IPS-11a (cell line): ENCODE measurements around the gene SYNPR.

Experiments used
- H3K4me3 ChIP-seq: one replicate; pipeline ENCODE4 v1.5.1; 2013; ENCODE audit warnings: low read depth, low read length, control low read depth

SYNPR gene

DNA sequence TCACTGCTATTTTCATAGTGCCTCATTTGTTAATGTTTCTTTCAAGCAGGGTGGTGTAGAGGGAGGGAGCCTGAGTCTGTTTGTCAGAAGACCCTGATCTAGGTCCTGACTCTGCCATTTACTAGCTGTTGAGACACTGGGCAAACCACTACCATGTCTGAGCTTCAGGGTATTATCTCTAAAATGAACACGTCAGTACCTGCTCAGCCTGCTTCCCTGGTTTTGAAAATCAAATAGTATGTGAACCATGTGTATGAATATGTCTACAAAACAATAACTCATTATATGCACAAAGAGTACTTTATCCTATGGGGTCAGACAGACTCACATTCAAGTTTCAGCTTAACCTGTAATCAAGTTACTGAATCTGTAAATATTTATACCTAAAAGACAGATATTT lies 25.1 kb downstream of the SYNPR start:
- no peak overlapping the region for H3K4me3 ChIP-seq

DNA sequence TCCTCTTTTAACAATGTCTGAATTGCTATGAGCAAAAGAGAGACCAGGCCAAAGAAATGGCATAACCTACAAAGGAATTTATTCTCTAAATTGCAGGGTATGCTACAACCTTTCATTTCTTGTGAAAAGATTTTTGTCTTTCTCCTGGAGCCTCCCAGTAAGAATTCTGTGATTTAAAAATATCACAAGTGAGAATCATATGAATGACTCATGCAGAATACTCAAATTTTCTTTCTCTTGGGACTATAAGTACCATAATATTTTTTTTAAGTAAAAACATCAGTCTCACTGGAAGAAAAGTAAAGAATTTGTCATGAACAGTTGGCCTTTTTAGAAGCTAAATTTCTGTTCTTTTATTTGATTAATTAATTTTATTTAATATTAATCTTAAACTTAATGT lies 26.3 kb downstream of the SYNPR start:
- no peak overlapping the region for H3K4me3 ChIP-seq

GRCh38 chr3:63308072-63308471 lies 30.0 kb downstream of the SYNPR start:
- H3K4me3 ChIP-seq = no peak overlapping the region

DNA sequence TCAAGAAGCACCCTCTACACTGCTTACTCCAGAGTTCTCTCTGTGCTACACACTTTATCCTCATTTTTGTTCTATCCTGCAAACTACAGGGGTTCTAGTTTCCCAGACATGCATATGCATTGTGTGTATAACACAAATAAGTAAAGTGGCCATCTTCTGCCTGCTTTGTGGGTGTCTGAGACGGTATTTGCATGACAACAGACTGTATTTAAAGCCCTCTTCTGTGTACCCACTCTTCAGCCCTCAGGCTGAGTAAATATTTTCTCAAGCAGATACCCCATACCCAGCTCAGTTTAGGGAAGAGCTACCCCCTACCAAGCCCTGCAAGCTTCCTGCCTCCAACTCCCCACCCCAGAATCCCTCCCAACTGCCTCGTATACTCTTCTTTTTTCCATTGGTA lies 31.7 kb downstream of the SYNPR start:
- no peak overlapping the region for H3K4me3 ChIP-seq

DNA sequence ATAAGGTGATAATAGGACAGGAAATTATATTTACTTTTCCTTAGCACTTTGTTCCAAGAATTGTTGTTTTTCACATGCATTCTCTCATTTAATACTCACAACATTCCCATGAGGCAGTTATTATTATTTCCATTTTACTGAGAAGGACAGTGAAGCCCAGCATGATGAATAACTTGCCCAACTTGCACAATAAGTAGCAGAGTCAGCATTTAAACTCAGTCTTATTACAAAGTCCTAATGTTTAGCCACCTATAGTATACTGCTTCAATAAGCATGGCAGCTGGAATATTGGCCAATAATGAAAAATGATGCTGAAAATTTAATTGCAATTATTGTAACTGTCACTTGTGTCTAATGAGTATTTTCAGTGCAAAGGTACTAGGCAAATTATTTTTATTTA lies 45.7 kb downstream of the SYNPR start:
- no peak overlapping the region for H3K4me3 ChIP-seq

GRCh38 chr3:63324621-63325020 lies 46.5 kb downstream of the SYNPR start:
- H3K4me3 ChIP-seq = no peak overlapping the region

DNA sequence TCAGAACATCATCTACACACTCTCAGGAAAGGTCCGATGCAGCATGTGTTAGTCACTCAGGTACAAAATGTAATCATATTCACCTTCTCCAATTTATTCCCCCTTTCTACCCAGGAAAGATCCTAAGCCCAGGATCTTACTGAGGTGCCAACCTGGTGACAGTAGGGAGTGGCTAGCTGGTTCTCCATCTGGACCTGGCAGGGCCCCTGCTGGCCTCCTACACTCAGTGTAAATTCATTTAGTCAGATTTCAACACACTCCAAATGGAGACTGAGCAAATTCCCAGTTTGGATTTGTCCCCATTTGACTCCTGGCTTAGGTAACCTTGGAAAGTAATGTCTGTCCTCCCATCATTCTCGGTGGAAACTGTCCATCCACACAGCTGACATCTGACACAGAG lies 47.3 kb downstream of the SYNPR start:
- H3K4me3 ChIP-seq = no peak overlapping the region

DNA sequence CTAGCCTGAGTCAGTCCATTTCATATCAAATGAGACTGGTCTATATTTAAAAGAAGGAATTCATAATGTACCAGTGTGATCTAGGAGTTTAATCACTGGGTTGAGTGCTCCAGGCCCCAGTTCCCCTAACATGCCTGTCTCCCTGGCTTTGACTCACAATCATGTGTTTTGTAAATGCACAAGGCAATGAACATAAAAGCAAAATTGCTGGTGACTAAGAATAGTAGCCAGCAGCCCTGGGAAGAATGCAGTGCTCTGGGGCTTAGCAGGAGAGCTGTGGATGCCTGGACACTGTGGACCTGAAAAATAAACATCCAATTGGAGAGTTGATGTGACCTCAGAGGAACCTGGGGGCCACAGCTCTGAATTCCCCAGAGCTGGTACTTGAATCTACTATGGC lies 50.3 kb downstream of the SYNPR start:
- H3K4me3 ChIP-seq = no peak overlapping the region

GRCh38 chr3:63331520-63331919 lies 53.4 kb downstream of the SYNPR start:
- H3K4me3 ChIP-seq = no peak overlapping the region

GRCh38 chr3:63333815-63334214 lies 55.7 kb downstream of the SYNPR start:
- no peak overlapping the region for H3K4me3 ChIP-seq

GRCh38 chr3:63338351-63338750 lies 60.2 kb downstream of the SYNPR start:
- no peak overlapping the region for H3K4me3 ChIP-seq

GRCh38 chr3:63343674-63344073 lies 65.6 kb downstream of the SYNPR start:
- H3K4me3 ChIP-seq = no peak overlapping the region

DNA sequence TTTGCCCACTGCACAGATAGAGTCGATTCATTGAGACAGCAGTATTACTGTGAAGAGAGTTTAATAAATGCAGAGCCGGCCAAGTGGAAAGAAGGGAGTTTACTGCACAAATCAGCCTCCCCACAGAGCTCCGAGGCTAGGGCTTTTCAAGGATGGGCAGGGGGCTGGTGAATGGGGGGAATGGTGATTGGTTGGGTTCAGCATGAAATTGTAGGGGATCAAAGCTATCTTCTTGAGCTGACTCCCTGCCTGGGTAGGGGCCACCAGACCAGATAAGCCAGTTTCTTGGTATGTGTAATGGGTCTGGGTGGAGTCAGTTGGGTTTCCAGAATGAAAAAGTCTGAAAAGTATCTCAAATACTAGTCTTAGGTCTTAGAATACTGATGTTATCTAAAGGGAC lies 66.6 kb downstream of the SYNPR start:
- no peak overlapping the region for H3K4me3 ChIP-seq

DNA sequence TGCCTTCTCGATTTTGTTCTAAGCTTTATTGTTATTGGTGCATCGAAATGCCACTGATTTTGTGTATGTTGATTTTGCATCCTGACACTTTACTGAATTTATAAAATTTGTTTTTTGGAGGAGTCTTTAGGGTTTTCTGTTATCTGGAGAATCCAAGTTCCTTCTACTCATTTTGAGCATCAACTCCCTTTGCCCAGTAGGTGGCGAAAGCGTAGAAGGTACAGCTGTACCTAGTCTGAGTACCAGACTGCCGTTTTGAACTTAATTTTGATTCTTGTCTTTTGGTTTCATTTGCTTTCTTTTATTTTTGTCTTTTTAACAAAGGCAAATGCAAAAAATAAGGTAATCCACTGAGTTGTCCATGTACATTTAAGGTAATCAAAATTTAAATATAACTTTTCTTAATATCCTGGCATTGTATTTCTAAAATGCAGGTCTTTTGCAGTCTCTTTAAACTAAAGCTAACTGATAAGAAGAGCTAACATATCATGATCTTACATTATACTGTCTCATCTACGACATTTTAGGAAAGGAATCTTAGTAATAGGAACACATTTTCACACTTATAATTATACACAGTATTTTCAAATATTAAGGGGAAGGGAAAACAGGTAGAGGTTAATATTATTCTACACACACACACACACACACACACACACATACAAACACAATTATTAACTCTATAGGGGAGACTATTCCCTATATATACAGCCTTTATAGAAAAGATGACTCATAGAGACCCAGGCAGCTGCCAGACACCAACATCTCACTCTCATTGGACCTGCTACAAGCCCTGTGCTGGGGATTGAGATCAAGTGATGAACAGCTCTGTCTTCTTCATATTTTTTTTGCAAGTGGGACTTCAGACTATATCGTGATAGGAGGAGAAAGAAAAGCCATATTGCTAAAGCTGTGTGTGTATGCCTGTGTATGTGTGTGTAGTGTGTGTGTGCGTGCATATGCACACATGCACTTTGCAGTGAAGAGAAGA lies 71.8 kb downstream of the SYNPR start:
- no peak overlapping the region for H3K4me3 ChIP-seq

DNA sequence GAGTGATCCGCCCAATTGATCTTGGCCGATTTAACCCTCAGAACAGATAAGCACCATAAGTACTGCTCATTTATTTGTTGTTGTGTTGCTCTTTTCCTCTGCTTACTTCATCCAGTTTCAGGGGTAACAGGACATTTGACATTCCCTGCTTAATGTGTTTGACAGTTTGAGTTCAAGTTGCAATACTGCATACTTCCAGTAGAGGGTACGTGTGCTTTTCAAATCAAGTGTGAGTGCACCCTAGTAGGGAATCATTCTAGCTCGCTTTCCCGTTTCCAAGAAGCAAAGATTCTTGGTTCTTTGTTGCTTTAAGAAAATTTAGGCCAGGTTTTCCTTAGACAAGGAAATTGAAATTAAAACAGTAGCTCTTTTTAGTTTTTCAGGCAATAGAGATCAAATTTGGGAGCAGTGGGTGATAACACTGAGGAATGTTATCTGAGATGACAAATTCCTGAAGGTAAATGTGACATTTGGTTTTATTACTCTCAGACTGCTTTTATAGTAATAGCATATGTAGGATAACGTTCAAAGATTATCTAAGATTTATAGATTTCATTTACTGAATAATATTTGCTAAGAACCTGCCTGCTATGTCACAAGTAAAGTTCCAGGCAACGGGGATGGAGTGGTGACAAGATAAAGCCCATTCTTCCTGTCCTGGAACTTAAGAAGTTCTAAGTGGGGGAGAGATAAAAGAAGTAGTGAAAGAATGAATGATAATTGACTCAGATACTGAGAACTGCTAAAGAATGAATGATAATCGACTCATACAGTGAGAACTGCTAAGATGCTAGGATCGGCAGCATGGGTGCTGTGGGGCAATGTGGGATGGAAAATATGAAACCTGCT lies 73.3 kb downstream of the SYNPR start:
- no peak overlapping the region for H3K4me3 ChIP-seq

DNA sequence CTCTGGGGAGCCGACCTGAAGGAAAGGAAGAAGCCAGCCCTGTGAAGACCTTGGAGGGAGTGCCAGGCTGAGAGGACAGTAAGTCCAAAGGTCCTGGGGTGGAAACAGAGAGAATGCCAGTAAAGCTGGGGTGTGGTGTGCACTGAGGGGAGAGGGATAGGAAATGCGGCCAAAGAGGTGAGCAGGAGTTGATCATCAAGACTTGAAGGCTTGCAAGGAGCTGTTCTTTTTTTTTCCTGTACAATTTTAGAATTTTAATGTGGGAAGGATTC lies 73.8 kb downstream of the SYNPR start:
- no peak overlapping the region for H3K4me3 ChIP-seq

GRCh38 chr3:63353383-63353782 lies 75.3 kb downstream of the SYNPR start:
- H3K4me3 ChIP-seq = no peak overlapping the region

DNA sequence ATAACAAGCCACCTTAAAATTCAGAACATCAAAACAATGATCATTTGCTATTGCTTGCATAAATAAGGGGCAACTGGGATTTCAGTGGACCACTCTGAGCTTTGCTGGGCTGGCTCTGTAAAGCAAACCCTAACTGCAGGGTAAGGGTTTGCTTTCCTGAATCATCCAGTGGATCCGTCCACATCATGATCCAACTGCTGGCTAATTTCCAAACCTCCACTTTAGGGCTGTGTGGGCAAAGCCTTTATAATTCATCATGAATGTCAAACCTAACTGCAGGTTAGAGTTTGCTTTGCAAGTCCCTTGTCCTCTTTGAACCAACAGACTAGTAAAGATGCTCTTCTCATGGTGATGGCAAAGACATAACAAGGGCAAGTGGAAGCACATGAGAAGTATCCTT lies 76.1 kb downstream of the SYNPR start:
- no peak overlapping the region for H3K4me3 ChIP-seq

GRCh38 chr3:63355809-63356208 lies 77.7 kb downstream of the SYNPR start:
- no peak overlapping the region for H3K4me3 ChIP-seq

GRCh38 chr3:63364495-63364894 lies 86.4 kb downstream of the SYNPR start:
- no peak overlapping the region for H3K4me3 ChIP-seq

DNA sequence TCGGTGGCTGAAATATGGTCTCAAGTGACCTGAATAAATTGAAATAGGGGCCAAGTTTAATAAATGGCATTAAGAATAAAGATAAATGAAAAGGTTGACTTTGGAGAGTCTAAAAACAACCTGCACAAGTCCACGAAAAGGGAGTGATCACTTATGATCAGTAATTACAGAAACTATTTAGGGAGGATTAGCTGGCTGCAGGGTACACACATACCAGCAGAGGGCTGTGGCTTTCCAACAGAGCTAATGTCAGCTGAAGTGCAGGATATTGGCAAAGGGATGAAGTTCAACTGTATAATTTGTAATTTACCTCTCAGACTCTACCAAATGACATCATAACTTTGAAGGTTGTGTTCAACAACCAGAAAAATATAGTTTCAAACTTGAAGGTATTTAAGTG lies 86.8 kb downstream of the SYNPR start:
- no peak overlapping the region for H3K4me3 ChIP-seq

GRCh38 chr3:63365671-63366070 lies 87.6 kb downstream of the SYNPR start:
- no peak overlapping the region for H3K4me3 ChIP-seq
